ENCODE data around the gene LBX1. TPM values are rescaled to one million over a fixed set of nuclear protein-coding genes. Genes with fewer than 3 reads are reported as not detected.

LBX1 gene
- total RNA-seq, 1 donor, result not detected

GRCh38 chr10:101195921-101196320 is 33.3 kb downstream of the LBX1 start:
- DNase-seq (ENCODE audit: low read depth), result no peak
- no peak overlapping the region for H3K4me3 ChIP-seq (ENCODE audit: low read depth, low read length)
- TF ChIP-seq CTCF (IDR thresholded peaks at IDR 0.05; ENCODE audit: insufficient read depth, low read length), result no peak

- no peak for TF ChIP-seq CTCF (IDR thresholded peaks at IDR 0.05; ENCODE audit: insufficient read depth, low read length)
- no peak overlapping the region for H3K4me3 ChIP-seq (ENCODE audit: low read depth, low read length)
- no peak for DNase-seq (ENCODE audit: low read depth)
These were observed 39.5 kb downstream of the LBX1 start for GRCh38 chr10:101189461-101190401.

GRCh38 chr10:101188942-101189341 is 40.3 kb downstream of the LBX1 start:
- TF ChIP-seq CTCF (IDR thresholded peaks at IDR 0.05; ENCODE audit: insufficient read depth, low read length), result no peak
- no peak overlapping the region for H3K4me3 ChIP-seq (ENCODE audit: low read depth, low read length)

GRCh38 chr10:101183458-101184183 is 45.6 kb downstream of the LBX1 start:
- TF ChIP-seq CTCF (IDR thresholded peaks at IDR 0.05; ENCODE audit: insufficient read depth, low read length), result no peak
- DNase-seq (ENCODE audit: low read depth), result no peak

More at GRCh38 chr10:101188942-101189341, 40.3 kb downstream of the LBX1 start:
- no peak for DNase-seq (ENCODE audit: low read depth)

GRCh38 chr10:101182936-101183335 is 46.3 kb downstream of the LBX1 start:
- no peak for TF ChIP-seq CTCF (IDR thresholded peaks at IDR 0.05; ENCODE audit: insufficient read depth, low read length)
- no peak for DNase-seq (ENCODE audit: low read depth)
- no peak overlapping the region for H3K4me3 ChIP-seq (ENCODE audit: low read depth, low read length)

More at GRCh38 chr10:101183458-101184183, 45.6 kb downstream of the LBX1 start:
- H3K4me3 ChIP-seq (ENCODE audit: low read depth, low read length), result no peak overlapping the region

Other genes with a start within 250 kb of the LBX1 start
- gene MRPL43, start 242.0 kb downstream of the LBX1 start, total RNA-seq (ENCODE audit: low replicate concordance), result 27.8 and 38.2 TPM in 2 replicates
- gene TWNK, start 241.9 kb downstream of the LBX1 start, total RNA-seq (ENCODE audit: low replicate concordance), result 4.1 and 4.8 TPM in 2 replicates
- gene LZTS2, start 229.7 kb downstream of the LBX1 start, total RNA-seq (ENCODE audit: low replicate concordance), result 91.7 and 175 TPM in 2 replicates
- gene PDZD7, start 198.3 kb downstream of the LBX1 start, total RNA-seq (ENCODE audit: low replicate concordance), result 0.16 and 0.27 TPM in 2 replicates
- gene SFXN3, start 198.2 kb downstream of the LBX1 start, total RNA-seq (ENCODE audit: low replicate concordance), result 56.6 and 83.2 TPM in 2 replicates
- 62.4 and 71.5 TPM in 2 replicates for gene KAZALD1, start 167.5 kb downstream of the LBX1 start, total RNA-seq (ENCODE audit: low replicate concordance)
- gene TLX1, start 98.2 kb downstream of the LBX1 start, total RNA-seq (ENCODE audit: low replicate concordance), result 0.16 TPM in 1 of 2 replicates, not detected in the other
- gene BTRC, start 124.7 kb upstream of the LBX1 start, total RNA-seq (ENCODE audit: low replicate concordance), result 12.6 and 17.2 TPM in 2 replicates

Data from fibroblast of the aortic adventitia (primary cell).